Stimulated activated CD8-positive, alpha-beta memory T cell treated with anti-CD3 and anti-CD28 coated beads, Interleukin-12 subunit alpha, Interleukin-12 subunit beta, amount 100 ng/mL, for 24 hours (primary cell): Measurements from ENCODE around the gene XPO6.

ENCODE experiments used
- DNase-seq: peaks from one replicate; pipeline ENCODE4 v3.0.0-alpha.2; 2020; ENCODE audit errors: extremely low read depth

XPO6 gene

DNA sequence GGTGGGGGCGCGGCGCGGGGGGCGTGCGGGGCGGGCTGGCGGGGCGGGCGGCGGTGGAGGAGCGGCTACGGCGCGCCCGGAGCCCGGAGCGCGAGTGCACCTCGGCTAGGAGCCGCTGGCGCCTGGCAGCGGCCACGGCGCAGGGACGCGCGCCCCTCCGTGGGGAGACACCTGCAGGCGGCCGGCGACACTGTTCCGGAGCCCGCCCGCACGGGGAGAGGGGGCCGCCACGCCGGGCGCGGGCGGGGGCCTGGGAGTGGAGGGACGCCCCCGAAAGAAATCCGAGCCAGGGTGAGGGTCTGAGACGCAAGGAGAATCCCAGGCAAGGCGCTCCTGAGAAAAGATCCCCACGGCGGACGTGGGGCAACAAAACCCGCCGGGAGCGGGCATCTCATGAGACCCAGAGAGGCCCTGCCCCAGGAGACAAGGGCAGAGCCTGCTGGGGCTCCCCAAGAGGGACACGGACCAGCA, 148.1 kb downstream of the XPO6 start, which contains the start of gene GSG1L:
Gene GSG1L (minus strand): TSS at position 124 of the 471 bp plus-strand sequence. CDS start 290 bp downstream, outside the sequence.
- DNase-seq: no peak

DNA sequence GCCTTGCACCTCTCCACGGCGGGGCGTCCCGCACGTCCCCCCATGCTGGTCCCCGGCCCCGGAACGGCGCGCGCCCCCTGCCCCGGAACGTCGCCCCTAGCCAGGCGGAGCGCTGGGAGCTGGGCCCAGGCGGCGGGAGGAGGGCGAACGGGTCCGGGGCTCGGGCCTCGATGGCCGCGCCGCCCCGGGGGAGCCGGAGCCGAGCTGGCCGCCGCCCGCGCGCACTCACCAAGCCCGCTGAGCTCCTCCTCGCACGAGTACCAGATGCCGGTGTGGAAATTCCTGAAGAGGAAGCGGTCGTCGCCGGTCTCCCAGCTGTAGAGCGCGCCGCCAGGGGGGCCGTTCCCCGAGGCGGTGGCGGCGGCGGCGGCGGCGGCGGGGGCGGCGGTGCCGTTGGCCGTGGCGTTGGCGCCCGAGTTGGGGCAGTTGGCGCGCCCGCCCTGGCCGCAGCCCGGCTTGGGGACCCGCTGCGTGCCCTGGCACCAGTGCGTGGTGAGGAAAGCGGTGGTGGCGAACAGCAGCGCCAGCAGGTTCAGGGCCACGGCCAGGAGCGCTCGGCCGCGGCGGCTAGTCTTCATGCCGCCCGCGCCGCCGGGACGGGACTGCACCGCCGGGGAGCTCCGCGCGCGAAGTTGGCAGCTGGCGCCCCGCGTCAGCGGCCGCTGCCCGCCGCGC, 148.8 kb downstream of the XPO6 start:
- DNase-seq: no peak

DNA sequence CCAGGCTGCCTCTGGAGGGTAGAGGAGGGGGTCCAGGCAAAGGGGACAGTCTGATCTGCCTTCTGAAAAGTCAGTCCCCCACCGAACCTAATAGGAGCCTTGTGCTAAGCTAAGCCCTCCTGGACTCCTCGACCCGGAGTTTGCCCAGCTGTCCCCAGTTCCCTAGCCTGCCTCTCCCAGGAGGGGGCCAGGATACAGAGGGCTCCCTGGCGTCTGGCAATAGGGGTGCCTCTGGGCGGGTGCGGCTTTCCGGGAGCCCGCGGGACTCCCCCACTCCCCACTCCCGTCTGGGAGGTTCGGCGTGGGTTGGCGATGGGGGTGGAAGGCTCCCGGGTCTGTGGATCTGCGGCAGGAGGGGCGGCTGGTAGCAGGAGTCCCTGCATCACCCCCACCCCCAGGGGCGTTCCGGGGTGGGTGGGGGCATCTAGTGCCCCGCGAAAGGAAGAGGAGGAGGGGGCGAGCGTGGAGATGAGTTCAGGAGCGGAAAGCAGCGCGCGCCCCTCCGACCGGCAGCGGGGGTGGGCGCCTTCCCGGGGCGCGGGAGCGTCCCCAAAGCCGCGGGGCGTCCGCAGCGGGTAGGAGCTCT, 149.4 kb downstream of the XPO6 start:
- no peak for DNase-seq

DNA sequence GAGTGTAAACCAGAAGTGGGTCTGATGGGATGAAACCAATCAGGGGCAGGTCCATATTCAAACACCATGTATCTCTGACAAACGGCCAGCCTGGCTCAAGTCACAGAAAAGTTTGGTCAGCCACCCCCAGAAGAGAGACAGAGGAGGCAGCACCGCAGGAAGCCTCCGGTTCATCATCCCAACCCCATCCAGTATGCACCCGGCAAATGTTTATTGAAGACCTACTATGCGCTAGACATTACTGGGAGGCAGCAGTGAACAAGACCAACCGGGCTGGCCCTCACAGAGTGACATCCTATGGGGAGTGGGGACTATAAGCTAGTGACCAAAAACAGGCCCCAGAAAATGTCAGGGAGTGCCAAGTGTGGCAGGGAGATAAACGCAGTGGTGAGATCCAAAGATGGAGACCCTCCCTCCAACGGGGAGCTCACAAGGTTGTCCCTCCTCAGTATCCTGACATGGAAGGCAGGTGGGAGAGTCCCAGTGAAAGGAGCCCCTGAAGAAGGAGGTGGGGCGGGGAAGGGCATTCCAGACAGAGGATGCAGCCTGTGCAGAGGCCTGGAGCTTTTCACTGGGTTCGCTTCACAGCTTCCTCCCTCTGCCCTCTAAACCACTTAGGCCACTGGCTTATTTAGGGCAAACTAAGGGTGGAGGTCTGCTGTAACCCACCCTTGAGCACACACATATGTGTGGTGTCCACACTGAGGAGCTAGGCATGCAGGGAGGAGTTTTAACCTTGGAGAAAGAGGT, 150.2 kb downstream of the XPO6 start:
- DNase-seq: no peak

DNA sequence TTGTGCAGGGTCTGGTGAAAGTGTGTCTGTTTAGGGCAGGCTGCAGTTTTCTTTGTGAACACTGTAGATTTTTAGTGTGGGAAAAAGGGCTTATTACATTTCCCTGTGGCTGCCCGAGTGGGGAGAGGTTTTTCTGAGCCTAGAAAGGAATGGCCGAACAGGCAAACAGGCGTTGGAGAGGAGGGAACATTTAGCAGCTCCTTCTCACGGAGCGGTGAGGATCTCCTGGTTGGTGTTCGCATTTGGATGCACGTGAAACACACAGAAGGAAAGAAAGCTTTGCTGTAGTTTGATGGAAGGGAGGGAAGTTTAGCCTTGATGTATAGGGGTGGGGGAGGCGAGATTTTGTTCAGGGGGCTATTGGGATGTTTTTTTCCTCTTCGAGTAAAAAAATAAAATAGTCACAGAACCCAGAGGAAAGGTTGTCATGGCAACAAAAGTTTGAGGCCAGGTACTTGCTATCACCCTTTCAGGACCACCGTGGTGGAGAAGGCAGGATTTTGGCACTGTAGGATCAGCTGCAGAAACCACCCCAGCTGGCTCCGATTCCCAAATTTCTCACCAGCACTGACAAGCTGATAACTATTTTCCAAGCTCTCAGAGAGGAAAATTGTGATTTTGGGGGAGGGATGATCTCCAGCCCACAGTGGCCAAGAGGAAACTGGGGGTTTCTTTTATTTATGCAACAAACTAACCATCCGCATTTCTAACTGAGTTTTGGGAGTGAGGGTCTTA, 151.8 kb downstream of the XPO6 start:
- DNase-seq: no peak

DNA sequence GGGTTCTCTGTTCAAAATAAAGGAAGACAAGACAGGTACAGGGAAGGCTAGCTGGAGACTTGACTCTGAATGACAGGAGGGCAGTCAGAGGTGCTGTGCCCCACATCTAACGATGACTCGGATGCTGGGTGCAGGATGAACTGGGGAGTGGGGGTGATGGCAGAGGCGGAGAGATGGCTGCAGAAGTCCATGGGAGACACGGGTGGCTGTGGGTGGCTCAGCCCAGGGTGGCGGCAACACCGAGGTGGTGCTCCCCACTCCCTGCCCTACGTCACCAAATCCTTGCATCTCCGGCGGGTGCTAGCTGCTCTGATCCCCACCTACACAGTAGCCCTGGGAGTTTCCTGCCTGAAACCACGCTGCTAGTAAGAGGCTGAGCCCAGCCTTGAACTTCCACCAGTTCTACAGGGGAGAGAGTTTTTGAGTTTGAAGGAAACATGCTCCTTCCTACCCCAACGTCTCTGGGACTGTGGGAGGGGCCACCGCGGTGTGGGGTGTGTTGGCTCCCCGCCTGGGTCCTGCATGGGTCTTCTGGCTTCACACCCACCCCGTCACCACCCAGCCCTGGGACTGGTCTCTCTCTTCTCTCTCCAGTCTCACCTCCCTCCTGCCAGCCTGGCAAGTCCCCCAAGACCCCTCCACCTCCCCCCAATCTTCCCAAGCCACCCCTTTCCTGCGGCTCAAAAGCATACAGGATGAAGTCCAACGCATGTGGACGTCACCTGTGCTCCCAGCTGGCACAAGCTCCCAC, 152.8 kb downstream of the XPO6 start:
- no peak for DNase-seq

DNA sequence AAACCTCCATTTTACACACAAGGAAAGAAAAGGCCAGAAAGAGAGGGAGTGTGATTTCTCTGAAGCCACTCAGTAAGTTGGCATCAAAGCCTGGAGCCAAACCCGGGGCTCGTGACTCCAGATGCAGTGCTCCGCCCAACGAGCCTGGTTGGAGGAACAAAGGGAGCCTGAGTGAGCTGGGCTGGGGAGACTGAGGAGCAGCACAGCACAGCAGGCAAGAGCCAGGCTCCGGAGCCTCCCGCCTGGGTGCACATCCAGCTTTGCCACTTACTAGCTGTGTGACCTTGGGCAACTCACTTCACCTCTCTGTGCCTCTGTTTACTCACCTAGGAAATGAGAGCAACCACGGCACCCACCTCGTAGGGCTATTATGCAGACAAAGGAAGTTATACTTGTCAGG, 153.8 kb downstream of the XPO6 start:
- no peak for DNase-seq

DNA sequence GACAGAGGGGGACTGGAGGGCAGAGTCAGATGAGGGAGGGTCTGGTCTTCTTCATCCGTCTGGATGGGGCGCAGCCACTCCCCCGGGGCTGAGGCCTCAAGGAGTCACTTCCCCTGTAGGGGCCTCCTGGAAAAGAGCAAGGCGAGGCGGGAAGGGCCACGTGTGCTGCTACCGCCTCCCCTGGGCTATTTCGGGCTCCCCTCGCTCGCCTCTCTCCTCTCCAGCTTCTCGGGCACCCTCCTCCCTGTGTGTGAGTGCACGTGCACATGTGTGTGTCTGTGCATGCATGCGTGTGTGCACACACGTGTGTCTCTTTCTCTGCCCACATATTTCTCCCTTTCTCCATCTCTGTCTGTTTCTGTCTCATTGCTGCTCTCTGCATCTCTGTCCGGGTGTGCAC, 158.3 kb downstream of the XPO6 start:
- no peak for DNase-seq

DNA sequence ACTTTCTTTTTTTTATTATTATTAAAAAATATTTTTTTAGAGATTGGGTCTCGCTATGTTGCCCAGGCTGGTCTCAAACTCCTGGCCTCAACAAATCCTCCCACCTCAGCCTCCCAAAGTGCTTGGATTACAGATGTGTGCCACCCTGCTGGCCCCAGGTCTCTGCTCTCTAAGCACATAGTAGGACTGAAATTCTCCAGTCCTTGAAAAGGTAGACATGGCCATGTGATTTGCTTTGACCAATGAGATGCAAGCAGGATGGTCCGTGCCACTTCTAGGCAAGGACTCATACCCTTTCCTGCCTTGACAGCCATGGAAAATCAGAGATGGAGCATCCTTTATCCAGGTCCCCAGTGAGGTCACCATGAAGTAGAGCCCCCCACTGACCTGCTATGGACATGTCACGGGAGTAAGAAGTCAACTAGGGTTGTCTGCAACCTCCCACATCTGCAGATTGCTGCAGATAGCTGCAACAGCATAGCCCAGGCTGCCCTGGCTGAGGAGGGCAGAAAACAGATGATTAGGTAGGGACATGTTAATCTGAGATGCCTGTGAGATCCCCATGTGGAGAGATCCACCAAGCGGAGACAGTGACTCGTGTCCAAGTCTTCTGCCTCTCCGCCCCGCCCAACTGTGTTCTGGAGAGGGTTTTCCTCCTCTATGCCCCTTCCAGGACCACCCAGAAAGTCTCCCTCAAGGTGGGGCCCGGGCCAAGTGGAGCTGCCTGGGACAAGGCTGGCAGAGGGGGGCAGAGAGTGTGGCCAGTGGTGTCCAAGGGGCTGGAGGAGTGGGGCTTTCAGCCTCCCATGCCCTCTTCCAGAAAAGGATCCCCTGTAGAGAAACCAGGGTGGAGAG, 159.3 kb downstream of the XPO6 start:
- no peak for DNase-seq

DNA sequence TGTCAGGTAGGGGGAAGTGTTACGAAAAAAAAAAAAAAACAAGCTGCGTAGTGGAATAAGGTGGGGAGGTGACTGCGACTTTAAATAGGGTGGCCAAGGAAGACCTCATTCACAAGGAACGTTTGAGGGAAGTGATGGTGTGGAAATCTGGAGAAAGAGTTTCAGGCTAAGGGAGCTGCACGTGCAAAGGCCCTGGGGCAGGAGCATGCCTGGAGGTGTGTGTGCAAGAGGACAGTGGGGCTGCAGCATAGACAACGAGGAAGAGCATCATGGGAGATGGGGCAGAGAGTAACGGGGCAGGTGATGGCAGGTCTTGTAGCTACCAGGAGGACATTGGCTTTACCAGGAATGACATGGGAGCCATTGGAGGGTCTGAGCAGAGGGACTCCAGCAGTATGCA, 160.3 kb downstream of the XPO6 start:
- DNase-seq: no peak
